G401.6 (cell line): Measurements from ENCODE around the gene QSOX1.
"Not testable (repeated sequence)": the region's sequence is repeated elsewhere in the genome, so short reads cannot be mapped to it uniquely, and the experiment has no call there.

Experiments
- FAIRE-seq: peaks from 2 replicates; lab custom pipeline; 2012; peaks lifted over from hg19 to GRCh38; lab: Jason Lieb, UNC

The QSOX1 gene

GRCh38 chr1:180193141-180194047 lies 38.7 kb downstream of the QSOX1 start:
- no peak for FAIRE-seq

GRCh38 chr1:180194048-180194425 lies 39.4 kb downstream of the QSOX1 start:
- no peak for FAIRE-seq

GRCh38 chr1:180194546-180195207 lies 40.0 kb downstream of the QSOX1 start:
- FAIRE-seq: no peak

- no peak for FAIRE-seq
These were observed 40.7 kb downstream of the QSOX1 start for GRCh38 chr1:180195401-180195800.

- FAIRE-seq: no peak
These were observed 41.2 kb downstream of the QSOX1 start for GRCh38 chr1:180195916-180196315.

GRCh38 chr1:180196436-180197003 lies 41.9 kb downstream of the QSOX1 start:
- no peak for FAIRE-seq

- FAIRE-seq: no peak
These were observed 42.6 kb downstream of the QSOX1 start for GRCh38 chr1:180197231-180197630.

- no peak for FAIRE-seq
These were observed 43.5 kb downstream of the QSOX1 start for GRCh38 chr1:180198196-180198595.

GRCh38 chr1:180198611-180199010 lies 43.9 kb downstream of the QSOX1 start:
- FAIRE-seq: no peak

- no peak for FAIRE-seq
These were observed 44.3 kb downstream of the QSOX1 start for GRCh38 chr1:180199018-180199417.

GRCh38 chr1:180201451-180202200 lies 47.0 kb downstream of the QSOX1 start:
- no peak for FAIRE-seq

- not testable (repeated sequence) for FAIRE-seq
These were observed 47.9 kb downstream of the QSOX1 start for GRCh38 chr1:180202588-180202987.

- no peak for FAIRE-seq
These were observed 49.6 kb downstream of the QSOX1 start for GRCh38 chr1:180204231-180204630.

GRCh38 chr1:180206581-180206980 lies 51.9 kb downstream of the QSOX1 start:
- FAIRE-seq: no peak

- no peak for FAIRE-seq
These were observed 53.6 kb downstream of the QSOX1 start for GRCh38 chr1:180208264-180208663.

GRCh38 chr1:180210008-180210620 lies 55.4 kb downstream of the QSOX1 start:
- no peak for FAIRE-seq

- FAIRE-seq: no peak
These were observed 56.6 kb downstream of the QSOX1 start for GRCh38 chr1:180211156-180211859.

GRCh38 chr1:180211860-180212229 lies 57.2 kb downstream of the QSOX1 start:
- no peak for FAIRE-seq

- no peak for FAIRE-seq
These were observed 58.9 kb downstream of the QSOX1 start for GRCh38 chr1:180213401-180214170.

GRCh38 chr1:180215856-180216625 lies 61.4 kb downstream of the QSOX1 start:
- FAIRE-seq: no peak
